Measurements from ENCODE around the gene CELF2. TPM values are rescaled to one million over a fixed set of nuclear protein-coding genes. Genes with fewer than 3 reads are reported as not detected.

CELF2 gene
- total RNA-seq, 1 experiment from 2014 or later = not detected

GRCh38 chr10:11212288-11213085 lies 194.8 kb downstream of the CELF2 start:
- Histone ChIP-seq H3K27me3 (replicated peaks; ENCODE audit: insufficient read depth, low read depth, low read length, poor library complexity) (peaks cover 82% of the 10 kb centered on the region), H3K27ac (ENCODE audit: low read depth, low read length, poor library complexity, severe bottlenecking) (no peak overlapping the region), H3K4me3 (ENCODE audit: low read depth, low read length, poor library complexity, severe bottlenecking) (no peak overlapping the region), H3K4me1 (ENCODE audit: insufficient read depth, low read length, poor library complexity, severe bottlenecking) (no peaks in the 10 kb centered on the region), H3K9me3 (ENCODE audit: low read depth, low read length, poor library complexity, severe bottlenecking) (no peaks in the 10 kb centered on the region), H3K36me3 (ENCODE audit: insufficient read depth, low read length, poor library complexity, severe bottlenecking) (no peaks in the 10 kb centered on the region)
- ChIA-PET POLR2A (ENCODE audit: low non-redundant PET) (no interaction called here), CTCF (no interaction called here)
- TF ChIP-seq EZH2 (IDR thresholded peaks at IDR 0.05; ENCODE audit: borderline replicate concordance, low read depth, low read length, poor library complexity, severe bottlenecking) (no peak), CTCF (conservative IDR thresholded peaks at IDR 0.05; ENCODE audit: low read depth, low read length) (no peak)
- BruUV-seq (replicated peaks) = no TSS peak
- intact Hi-C loops (cut with micrococcal nuclease; ENCODE audit: unreplicated experiment) = no loop called here
- DNase-seq (ENCODE audit: low spot score) = no peak

- Histone ChIP-seq H3K27me3 (replicated peaks; ENCODE audit: insufficient read depth, low read depth, low read length, poor library complexity) (peaks cover 83% of the 10 kb centered on the region), H3K4me3 (ENCODE audit: low read depth, low read length, poor library complexity, severe bottlenecking) (no peak overlapping the region), H3K27ac (ENCODE audit: low read depth, low read length, poor library complexity, severe bottlenecking) (no peak overlapping the region), H3K9me3 (ENCODE audit: low read depth, low read length, poor library complexity, severe bottlenecking) (no peaks in the 10 kb centered on the region), H3K4me1 (ENCODE audit: insufficient read depth, low read length, poor library complexity, severe bottlenecking) (no peaks in the 10 kb centered on the region), H3K36me3 (ENCODE audit: insufficient read depth, low read length, poor library complexity, severe bottlenecking) (no peaks in the 10 kb centered on the region)
- TF ChIP-seq EZH2 (IDR thresholded peaks at IDR 0.05; ENCODE audit: borderline replicate concordance, low read depth, low read length, poor library complexity, severe bottlenecking) = no peak
- TF ChIP-seq CTCF (conservative IDR thresholded peaks at IDR 0.05; ENCODE audit: low read depth, low read length) = no peak
- BruUV-seq (replicated peaks) = no TSS peak
- intact Hi-C loops (cut with micrococcal nuclease; ENCODE audit: unreplicated experiment) = no loop called here
- ChIA-PET CTCF (no interaction called here), POLR2A (ENCODE audit: low non-redundant PET) (no interaction called here)
- DNase-seq (ENCODE audit: low spot score) = no peak
Measured at GRCh38 chr10:11213137-11213536, 195.5 kb downstream of the CELF2 start.

GRCh38 chr10:11214407-11214806 lies 196.7 kb downstream of the CELF2 start:
- H3K9me3 ChIP-seq (ENCODE audit: low read depth, low read length, poor library complexity, severe bottlenecking) = no peaks in the 10 kb centered on the region
- no peak for DNase-seq (ENCODE audit: low spot score)
- H3K4me1 ChIP-seq (ENCODE audit: insufficient read depth, low read length, poor library complexity, severe bottlenecking) = no peaks in the 10 kb centered on the region
- no peak for TF ChIP-seq CTCF (conservative IDR thresholded peaks at IDR 0.05; ENCODE audit: low read depth, low read length)
- no peaks in the 10 kb centered on the region for H3K36me3 ChIP-seq (ENCODE audit: insufficient read depth, low read length, poor library complexity, severe bottlenecking)
- H3K27ac ChIP-seq (ENCODE audit: low read depth, low read length, poor library complexity, severe bottlenecking) = no peak overlapping the region
- POLR2A ChIA-PET (ENCODE audit: low non-redundant PET) = no interaction called here
- BruUV-seq (replicated peaks) = no TSS peak
- H3K27me3 ChIP-seq (replicated peaks; ENCODE audit: insufficient read depth, low read depth, low read length, poor library complexity) = peaks cover 81% of the 10 kb centered on the region
- CTCF ChIA-PET = no interaction called here
- intact Hi-C loops (cut with micrococcal nuclease; ENCODE audit: unreplicated experiment) = no loop called here
- H3K4me3 ChIP-seq (ENCODE audit: low read depth, low read length, poor library complexity, severe bottlenecking) = no peak overlapping the region
